GM21367 (cell line): ENCODE results near the gene BCL2L11.

Experiments
- ATAC-seq: cut with Tn5 transposase; IDR thresholded peaks from one replicate; pipeline ENCODE4 v1.9.1; 2021; ENCODE audit not compliant: unreplicated experiment

The BCL2L11 gene

GRCh38 chr2:111167076-111167862 is 46.6 kb downstream of the BCL2L11 start:
- ATAC-seq: no peak

DNA sequence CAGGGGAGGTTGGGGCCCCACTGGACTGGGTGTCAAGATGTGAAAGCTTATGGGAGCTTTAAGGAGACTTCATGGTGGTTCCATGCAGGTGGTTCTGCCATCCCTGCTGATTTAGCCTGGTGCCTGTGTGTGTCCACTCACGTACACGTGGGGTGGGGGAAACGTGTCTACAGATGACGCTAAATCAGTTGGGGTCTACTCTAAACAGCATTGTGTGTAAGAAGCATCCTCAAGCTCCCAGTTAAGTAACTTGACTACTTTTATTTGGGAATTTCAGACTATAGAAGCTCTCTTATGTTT is 47.1 kb downstream of the BCL2L11 start:
- ATAC-seq: no peak

GRCh38 chr2:111168528-111169239 is 48.0 kb downstream of the BCL2L11 start:
- no peak for ATAC-seq

DNA sequence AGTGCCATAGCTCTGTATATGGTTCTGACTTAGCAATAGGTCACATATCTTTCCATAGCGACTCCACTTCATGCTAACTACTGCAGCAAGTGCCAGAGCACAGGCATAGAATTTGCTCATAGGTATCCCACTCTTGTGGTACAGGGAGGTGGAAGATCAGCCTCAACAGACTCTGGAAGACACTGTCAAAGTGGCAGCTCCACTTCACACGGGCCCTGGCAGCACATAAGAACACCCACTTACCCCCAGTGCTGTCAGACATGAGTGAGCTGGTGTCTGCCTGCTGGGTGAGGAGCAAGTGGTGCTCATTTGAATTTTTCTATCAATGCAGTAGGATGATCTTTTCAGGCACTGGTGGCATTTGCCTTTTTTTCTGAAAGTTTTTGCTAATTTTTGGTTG is 48.6 kb downstream of the BCL2L11 start:
- no peak for ATAC-seq

GRCh38 chr2:111169924-111170323 is 49.2 kb downstream of the BCL2L11 start:
- ATAC-seq: no peak

DNA sequence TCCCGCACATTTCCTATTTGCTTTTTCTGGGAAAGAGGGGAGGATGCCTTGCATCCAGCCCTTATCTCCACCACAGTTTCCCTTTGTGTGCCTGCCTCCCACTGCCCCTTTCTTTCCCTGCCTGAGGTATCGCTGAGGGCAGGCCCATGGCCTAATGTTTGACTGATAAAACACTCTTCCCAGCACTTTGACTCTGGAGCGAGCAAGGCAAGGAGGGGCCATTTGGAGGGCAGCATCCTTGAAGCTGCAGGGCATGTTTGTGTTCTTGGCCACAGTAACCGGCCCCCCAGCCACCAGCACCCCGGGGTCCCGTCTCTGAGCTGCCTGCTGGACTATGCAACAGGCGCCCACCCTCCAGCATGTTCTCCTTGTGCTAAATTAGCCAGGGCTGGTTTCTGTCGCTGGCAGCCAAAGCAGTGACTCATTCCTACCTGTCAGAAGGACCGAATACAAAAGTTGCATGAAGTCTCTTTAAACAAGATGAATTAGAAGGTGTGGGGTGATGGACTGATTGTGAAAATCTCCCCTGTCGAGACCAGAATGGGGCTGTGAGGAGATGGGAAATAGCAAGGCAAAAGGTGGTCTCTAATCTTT is 50.7 kb downstream of the BCL2L11 start:
- ATAC-seq: no peak

DNA sequence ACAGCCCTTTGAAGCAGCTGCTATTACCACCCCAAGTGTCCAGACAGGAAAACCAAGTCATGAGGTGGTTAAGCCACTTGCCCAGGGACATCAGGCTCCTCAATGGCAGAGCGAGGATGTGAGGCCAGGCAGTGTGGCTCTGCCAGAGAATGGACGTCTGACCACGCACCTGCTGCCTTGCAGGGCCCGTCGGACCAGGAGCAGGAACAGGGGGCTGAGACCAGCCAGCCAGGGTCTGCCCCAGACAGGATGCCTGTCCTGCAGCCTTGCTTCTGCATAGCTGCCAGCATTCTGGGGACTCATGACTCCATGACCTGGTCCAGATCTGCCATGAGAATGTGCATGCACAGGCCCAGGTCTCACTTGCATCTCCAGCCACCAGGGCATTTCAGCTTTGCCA is 52.0 kb downstream of the BCL2L11 start:
- no peak for ATAC-seq

DNA sequence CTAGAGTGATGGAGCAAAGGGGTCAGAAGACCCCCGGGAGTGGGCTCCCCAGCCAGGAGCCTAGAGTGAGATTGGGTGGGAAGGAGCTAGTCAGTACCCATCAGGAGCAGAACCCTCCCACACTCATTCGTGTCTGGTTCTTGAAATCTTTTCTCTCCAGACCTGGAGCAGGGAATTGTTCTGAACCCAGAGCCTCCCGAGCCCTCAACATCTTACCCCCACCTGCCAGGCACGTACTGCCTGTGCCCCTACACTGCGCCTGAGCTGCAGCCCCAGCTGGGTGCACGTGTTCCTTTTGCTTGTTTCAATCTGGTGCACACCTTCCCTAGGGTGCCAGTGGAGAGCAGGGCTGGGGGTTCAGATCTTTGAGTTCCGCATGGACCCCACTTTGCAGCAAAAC is 52.6 kb downstream of the BCL2L11 start:
- ATAC-seq: no peak

GRCh38 chr2:111173856-111174255 is 53.1 kb downstream of the BCL2L11 start:
- ATAC-seq: no peak

GRCh38 chr2:111175615-111176014 is 54.9 kb downstream of the BCL2L11 start:
- no peak for ATAC-seq

- no peak for ATAC-seq
Observed at GRCh38 chr2:111176388-111176787, 55.7 kb downstream of the BCL2L11 start.

GRCh38 chr2:111176867-111177266 is 56.2 kb downstream of the BCL2L11 start:
- no peak for ATAC-seq

- no peak for ATAC-seq
Observed at GRCh38 chr2:111178296-111178695, 57.6 kb downstream of the BCL2L11 start.

GRCh38 chr2:111178730-111179405 is 58.2 kb downstream of the BCL2L11 start:
- ATAC-seq: no peak

DNA sequence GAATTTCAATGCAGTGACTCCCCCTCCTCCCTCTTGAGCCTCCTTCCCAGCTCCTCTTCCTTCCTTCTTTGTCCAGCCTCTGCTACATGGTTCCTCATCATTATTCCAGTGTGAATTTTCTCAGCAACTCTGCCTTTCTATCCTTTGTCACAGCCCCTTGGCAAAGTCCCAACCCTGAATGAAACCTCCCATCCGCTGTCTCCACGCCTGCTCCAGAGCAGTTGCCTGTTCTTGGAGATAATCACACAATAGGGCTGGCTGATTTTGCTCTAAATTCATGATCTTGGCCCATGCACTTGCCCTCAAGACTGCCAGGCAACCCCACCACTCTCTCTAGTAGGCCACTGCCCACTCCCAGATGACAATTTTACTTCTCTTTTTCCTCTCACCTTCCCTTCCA is 61.4 kb downstream of the BCL2L11 start:
- ATAC-seq: no peak

DNA sequence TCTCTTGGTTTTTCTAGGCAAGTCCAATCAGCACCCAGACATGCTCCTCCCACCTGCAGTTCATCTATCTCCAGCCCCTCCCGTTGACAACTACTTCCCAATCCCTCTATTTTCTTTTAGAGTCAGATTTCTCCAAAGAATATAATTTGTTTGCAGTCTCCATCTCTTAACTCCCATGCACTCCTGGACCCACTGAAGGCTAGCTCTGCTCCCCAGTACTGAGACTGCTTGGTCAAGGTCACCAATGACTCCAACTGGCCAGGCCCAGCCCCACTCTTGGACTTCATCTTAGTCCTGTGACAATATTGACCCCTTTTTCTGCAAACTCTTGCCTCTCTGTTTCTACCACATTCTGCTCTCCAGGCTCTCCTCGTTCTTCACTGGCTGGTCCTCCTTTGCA is 62.0 kb downstream of the BCL2L11 start:
- no peak for ATAC-seq

- no peak for ATAC-seq
Observed at GRCh38 chr2:111184725-111185310, 64.1 kb downstream of the BCL2L11 start.

GRCh38 chr2:111185361-111186022 is 64.8 kb downstream of the BCL2L11 start:
- ATAC-seq: no peak

DNA sequence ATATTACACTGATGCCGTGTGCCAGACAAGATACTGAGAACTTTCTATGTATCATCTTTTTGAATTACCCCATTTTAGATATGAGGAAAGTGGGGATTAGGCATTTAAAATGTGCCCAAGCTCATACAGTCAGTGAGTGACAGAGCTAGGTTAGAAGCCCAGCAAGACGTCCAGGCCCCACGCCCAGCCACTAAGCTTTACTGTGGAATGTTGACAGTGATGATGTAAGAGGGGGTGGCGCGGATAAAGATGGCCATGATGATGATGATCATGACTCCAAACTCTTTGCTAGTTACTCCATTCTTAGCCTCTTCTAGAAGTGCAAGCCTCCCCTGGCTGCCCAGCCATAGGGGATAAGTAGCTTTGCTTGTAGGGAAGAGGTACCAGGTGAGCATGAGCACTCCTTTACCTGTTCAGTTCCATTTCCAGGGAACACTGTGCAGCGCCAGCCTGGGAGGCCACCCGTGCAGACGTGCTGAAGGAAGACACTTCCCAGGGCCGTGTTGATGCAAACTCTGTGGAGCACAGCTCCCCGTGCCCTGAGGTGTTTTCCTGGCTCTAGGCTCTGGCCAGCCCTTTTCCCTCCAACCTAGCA is 65.5 kb downstream of the BCL2L11 start:
- no peak for ATAC-seq

GRCh38 chr2:111186933-111187332 is 66.2 kb downstream of the BCL2L11 start:
- ATAC-seq: no peak
